ENCODE data around the gene SERPINB10.

DNA sequence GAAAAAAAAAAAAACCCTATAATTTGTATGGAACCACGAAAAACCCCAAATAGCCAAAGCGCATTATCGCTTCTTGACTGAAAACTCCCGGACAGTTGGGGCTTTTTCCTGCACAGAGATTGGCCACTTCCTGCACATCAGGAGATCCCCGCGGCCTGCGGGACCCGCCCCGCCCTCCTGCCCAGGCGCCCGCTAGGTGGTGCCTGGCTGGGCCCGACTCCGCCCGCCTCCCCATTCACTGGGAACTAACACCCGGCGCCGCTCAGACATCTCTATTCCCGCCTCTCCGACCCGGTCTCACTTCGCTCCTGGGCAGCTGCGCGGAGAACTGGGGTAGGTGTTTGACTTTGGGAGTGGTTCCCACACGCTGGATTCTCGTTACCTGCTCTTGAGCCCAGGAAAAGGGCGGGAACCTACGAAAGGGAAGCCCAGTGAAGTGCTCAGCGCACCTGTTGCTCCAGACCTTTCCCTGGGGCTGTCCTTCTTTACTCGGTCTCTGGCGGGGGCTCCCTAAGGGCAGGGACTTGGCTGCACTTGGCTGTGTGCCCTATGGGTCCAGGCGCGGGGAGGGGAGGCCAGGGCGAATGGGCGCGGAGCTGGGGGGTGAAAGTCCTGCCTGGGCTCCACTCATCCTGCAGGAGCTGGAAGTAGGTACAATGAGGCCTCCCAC is 41.4 kb downstream of the SERPINB10 start, which contains the start of gene HMSD:
- TF ChIP-seq, protein P1, sequence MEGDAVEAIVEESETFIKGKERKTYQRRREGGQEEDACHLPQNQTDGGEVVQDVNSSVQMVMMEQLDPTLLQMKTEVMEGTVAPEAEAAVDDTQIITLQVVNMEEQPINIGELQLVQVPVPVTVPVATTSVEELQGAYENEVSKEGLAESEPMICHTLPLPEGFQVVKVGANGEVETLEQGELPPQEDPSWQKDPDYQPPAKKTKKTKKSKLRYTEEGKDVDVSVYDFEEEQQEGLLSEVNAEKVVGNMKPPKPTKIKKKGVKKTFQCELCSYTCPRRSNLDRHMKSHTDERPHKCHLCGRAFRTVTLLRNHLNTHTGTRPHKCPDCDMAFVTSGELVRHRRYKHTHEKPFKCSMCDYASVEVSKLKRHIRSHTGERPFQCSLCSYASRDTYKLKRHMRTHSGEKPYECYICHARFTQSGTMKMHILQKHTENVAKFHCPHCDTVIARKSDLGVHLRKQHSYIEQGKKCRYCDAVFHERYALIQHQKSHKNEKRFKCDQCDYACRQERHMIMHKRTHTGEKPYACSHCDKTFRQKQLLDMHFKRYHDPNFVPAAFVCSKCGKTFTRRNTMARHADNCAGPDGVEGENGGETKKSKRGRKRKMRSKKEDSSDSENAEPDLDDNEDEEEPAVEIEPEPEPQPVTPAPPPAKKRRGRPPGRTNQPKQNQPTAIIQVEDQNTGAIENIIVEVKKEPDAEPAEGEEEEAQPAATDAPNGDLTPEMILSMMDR (conservative IDR thresholded peaks at IDR 0.05), result no peak
- no peak for TF ChIP-seq EZH2 (IDR thresholded peaks at IDR 0.05; ENCODE audit: low read depth)
